Kidney tubule cell (primary cell): ENCODE results near the gene GPR35.
"Not testable (repeated sequence)": the region's sequence is repeated elsewhere in the genome, so short reads cannot be mapped to it uniquely, and the experiment has no call there.

ENCODE experiments used
- DNase-seq: peaks from one replicate; pipeline ENCODE4 v3.0.0-alpha.2; 2018; ENCODE audit warnings: low spot score

Gene GPR35

GRCh38 chr2:240662681-240663080, 37.4 kb downstream of the GPR35 start:
- DNase-seq = peak; percentile 4

- DNase-seq = no peak
Observed at GRCh38 chr2:240663546-240664190, 38.4 kb downstream of the GPR35 start.

- DNase-seq = no peak
Observed at GRCh38 chr2:240664622-240665021, 39.3 kb downstream of the GPR35 start.

GRCh38 chr2:240670402-240670801, 45.1 kb downstream of the GPR35 start:
- DNase-seq = no peak

- DNase-seq = no peak
Observed at GRCh38 chr2:240670950-240671349, 45.7 kb downstream of the GPR35 start.

- DNase-seq = no peak
Observed at GRCh38 chr2:240672076-240672700, 46.9 kb downstream of the GPR35 start.

- DNase-seq = no peak
Observed at GRCh38 chr2:240672701-240673190, 47.5 kb downstream of the GPR35 start.

GRCh38 chr2:240674461-240675184, 49.3 kb downstream of the GPR35 start:
- not testable (repeated sequence) for DNase-seq

GRCh38 chr2:240675345-240675744, 50.1 kb downstream of the GPR35 start:
- DNase-seq = not testable (repeated sequence)

- not testable (repeated sequence) for DNase-seq
Observed at GRCh38 chr2:240678043-240678442, 52.8 kb downstream of the GPR35 start.

- not testable (repeated sequence) for DNase-seq
Observed at GRCh38 chr2:240678909-240679308, 53.6 kb downstream of the GPR35 start.

- not testable (repeated sequence) for DNase-seq
Observed at GRCh38 chr2:240680185-240680584, 54.9 kb downstream of the GPR35 start.
